Measurements from ENCODE around the gene C5AR2. TPM values are rescaled to one million over a fixed set of nuclear protein-coding genes. Genes with fewer than 3 reads are reported as not detected.
A peak's percentile ranks its signal among the peaks of the same experiment; 100 is the strongest.
"Not testable (repeated sequence)": the region's sequence is repeated elsewhere in the genome, so short reads cannot be mapped to it uniquely, and the experiment has no call there.

C5AR2 gene
- total and polyA plus RNA-seq, 2 donors = 0.52 to 0.78 TPM

DNA sequence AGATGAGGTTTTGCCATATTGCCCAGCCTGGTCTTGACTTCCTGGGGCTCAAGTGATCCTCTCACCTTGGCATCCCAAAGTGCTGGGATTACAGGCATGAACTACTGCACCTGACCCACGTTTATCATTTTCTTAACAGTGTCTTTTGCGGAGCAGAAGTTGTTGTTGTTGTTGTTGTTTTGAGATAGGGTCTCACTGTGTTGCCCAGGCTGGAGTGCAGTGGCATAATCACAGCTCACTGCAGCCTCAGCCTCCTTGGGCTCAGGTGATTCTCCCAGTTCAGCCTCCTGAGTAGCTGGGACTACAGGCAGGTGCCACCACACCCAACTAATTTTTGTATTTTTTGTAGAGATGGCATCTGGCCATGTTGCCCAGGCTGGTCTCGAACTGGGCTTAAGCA lies 55.6 kb downstream of the C5AR2 start:
- not testable (repeated sequence) for H3K27me3 ChIP-seq (ENCODE audit: control insufficient read depth in 2 of 2, insufficient read depth in 1 of 2, low read length in 1 of 2); H3K36me3 ChIP-seq (ENCODE audit: control insufficient read depth in 2 of 2, insufficient read depth in 2 of 2, low read length in 1 of 2); H3K9me3 ChIP-seq (ENCODE audit: control insufficient read depth in 2 of 2, insufficient read depth in 1 of 2, low read length in 1 of 2); H3K27ac ChIP-seq (ENCODE audit: low read depth in 1 of 2, low read length in 1 of 2); H3K4me1 ChIP-seq (ENCODE audit: control insufficient read depth in 2 of 2, insufficient read depth in 2 of 2, low read length in 2 of 2); H3K4me3 ChIP-seq (ENCODE audit: low read length in 2 of 2); DNase-seq (ENCODE audit: low read depth in 6 of 9, low spot score in 9 of 9)
- 92% methylated on average over 3 of the region's 3 CpGs for WGBS

DNA sequence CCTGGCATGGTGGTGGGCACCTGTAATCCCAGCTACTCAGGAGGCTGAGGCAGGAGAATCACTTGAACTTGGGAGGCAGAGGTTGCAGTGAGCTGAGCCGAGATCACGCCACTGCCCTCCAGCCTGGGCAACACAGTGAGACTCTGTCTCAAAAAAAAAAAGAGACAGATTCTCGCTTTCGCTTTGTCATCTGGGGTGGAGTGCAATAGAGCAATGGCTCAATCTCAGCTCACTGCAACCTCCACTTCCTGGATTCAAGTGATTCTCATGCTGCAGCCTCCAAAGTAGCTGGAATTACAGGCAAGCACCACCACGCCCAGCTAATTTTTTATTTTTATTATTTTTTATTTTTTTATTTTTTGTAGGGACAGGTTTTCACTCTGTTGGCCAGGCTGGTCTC lies 56.7 kb downstream of the C5AR2 start:
- not testable (repeated sequence) for H3K27me3 ChIP-seq (ENCODE audit: control insufficient read depth in 2 of 2, insufficient read depth in 1 of 2, low read length in 1 of 2); H3K9me3 ChIP-seq (ENCODE audit: control insufficient read depth in 2 of 2, insufficient read depth in 1 of 2, low read length in 1 of 2); H3K36me3 ChIP-seq (ENCODE audit: control insufficient read depth in 2 of 2, insufficient read depth in 2 of 2, low read length in 1 of 2); DNase-seq (ENCODE audit: low read depth in 6 of 9, low spot score in 9 of 9); H3K27ac ChIP-seq (ENCODE audit: low read depth in 1 of 2, low read length in 1 of 2); H3K4me3 ChIP-seq (ENCODE audit: low read length in 2 of 2); H3K4me1 ChIP-seq (ENCODE audit: control insufficient read depth in 2 of 2, insufficient read depth in 2 of 2, low read length in 2 of 2)
- WGBS = 96% methylated on average over 5 of the region's 5 CpGs

GRCh38 chr19:47389150-47389556 lies 57.2 kb downstream of the C5AR2 start:
- H3K36me3 ChIP-seq (ENCODE audit: control insufficient read depth in 2 of 2, insufficient read depth in 2 of 2, low read length in 1 of 2) = no peaks in the 10 kb centered on the region
- H3K27ac ChIP-seq (ENCODE audit: low read depth in 1 of 2, low read length in 1 of 2) = no peak overlapping the region
- H3K9me3 ChIP-seq (ENCODE audit: control insufficient read depth in 2 of 2, insufficient read depth in 1 of 2, low read length in 1 of 2) = no peaks in the 10 kb centered on the region
- H3K4me3 ChIP-seq (ENCODE audit: low read length in 2 of 2) = no peak overlapping the region
- H3K27me3 ChIP-seq (ENCODE audit: control insufficient read depth in 2 of 2, insufficient read depth in 1 of 2, low read length in 1 of 2) = peaks cover 0 to 3% of the 10 kb centered on the region in 2 donors
- H3K4me1 ChIP-seq (ENCODE audit: control insufficient read depth in 2 of 2, insufficient read depth in 2 of 2, low read length in 2 of 2) = no peaks in the 10 kb centered on the region
- 89% methylated on average over 9 of the region's 9 CpGs for WGBS
- no peak for DNase-seq (ENCODE audit: low read depth in 6 of 9, low spot score in 9 of 9)

DNA sequence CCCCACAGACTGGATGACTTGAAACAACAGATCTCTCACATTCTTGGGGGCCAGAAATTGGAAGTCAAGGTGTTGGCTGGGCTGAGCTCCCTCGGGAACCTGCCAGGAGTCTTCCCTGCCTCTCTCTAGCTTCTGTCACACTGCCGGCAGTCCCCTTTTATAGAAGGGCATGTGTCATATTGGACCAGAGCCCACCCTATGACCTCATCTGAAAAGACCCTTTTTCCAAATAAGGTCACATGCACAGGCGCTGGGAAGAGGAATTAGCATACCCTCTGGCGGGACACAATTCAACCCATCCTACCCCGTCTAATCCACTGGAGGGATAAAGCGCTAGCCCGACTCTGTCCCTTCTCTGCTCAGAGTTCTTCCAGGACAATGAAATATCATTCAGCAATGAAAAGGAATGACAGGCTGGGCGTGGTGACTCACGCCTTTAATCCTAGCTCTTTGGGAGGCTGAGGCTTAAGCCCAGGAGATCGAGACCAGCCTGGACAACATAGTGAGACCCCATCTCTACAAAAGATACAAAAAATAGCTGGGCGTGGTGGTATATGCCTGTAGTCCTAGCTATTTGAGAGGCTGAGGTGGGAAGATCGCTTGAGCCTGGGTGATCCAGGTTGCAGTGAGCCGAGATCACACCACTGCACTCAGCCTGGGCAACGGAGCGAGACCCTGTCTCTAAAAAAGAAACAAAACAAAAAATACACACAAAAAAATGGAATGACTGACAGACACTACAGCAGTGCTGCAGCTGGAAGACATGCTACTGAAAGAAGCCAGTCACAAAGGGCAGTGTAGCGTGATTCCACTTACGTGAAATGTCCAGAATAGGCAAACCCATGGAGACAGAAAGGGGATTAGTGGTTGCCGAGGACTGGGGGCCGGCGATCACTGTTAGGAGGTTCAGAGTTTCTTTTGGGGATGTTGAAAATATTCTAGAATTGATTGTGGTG lies 58.8 kb downstream of the C5AR2 start:
- no peak for DNase-seq (ENCODE audit: low read depth in 6 of 9, low spot score in 9 of 9)
- peaks cover 0 to 3% of the 10 kb centered on the region in 2 donors for H3K27me3 ChIP-seq (ENCODE audit: control insufficient read depth in 2 of 2, insufficient read depth in 1 of 2, low read length in 1 of 2)
- H3K4me1 ChIP-seq (ENCODE audit: control insufficient read depth in 2 of 2, insufficient read depth in 2 of 2, low read length in 2 of 2) = no peaks in the 10 kb centered on the region
- H3K4me3 ChIP-seq (ENCODE audit: low read length in 2 of 2) = no peak overlapping the region
- WGBS = 90% methylated on average over 20 of the region's 20 CpGs
- no peaks in the 10 kb centered on the region for H3K36me3 ChIP-seq (ENCODE audit: control insufficient read depth in 2 of 2, insufficient read depth in 2 of 2, low read length in 1 of 2)
- H3K9me3 ChIP-seq (ENCODE audit: control insufficient read depth in 2 of 2, insufficient read depth in 1 of 2, low read length in 1 of 2) = no peaks in the 10 kb centered on the region
- H3K27ac ChIP-seq (ENCODE audit: low read depth in 1 of 2, low read length in 1 of 2) = no peak overlapping the region

GRCh38 chr19:47391510-47392223 lies 59.7 kb downstream of the C5AR2 start:
- H3K36me3 ChIP-seq (ENCODE audit: control insufficient read depth in 2 of 2, insufficient read depth in 2 of 2, low read length in 1 of 2) = no peaks in the 10 kb centered on the region
- H3K27ac ChIP-seq (ENCODE audit: low read depth in 1 of 2, low read length in 1 of 2) = no peak overlapping the region
- no peaks in the 10 kb centered on the region for H3K4me1 ChIP-seq (ENCODE audit: control insufficient read depth in 2 of 2, insufficient read depth in 2 of 2, low read length in 2 of 2)
- no peaks in the 10 kb centered on the region for H3K9me3 ChIP-seq (ENCODE audit: control insufficient read depth in 2 of 2, insufficient read depth in 1 of 2, low read length in 1 of 2)
- DNase-seq (ENCODE audit: low read depth in 6 of 9, low spot score in 9 of 9) = peak; percentile 18 to 75 (median 39)
- WGBS = 39% methylated on average over 15 of the region's 15 CpGs
- H3K27me3 ChIP-seq (ENCODE audit: control insufficient read depth in 2 of 2, insufficient read depth in 1 of 2, low read length in 1 of 2) = peaks cover 0 to 3% of the 10 kb centered on the region in 2 donors
- H3K4me3 ChIP-seq (ENCODE audit: low read length in 2 of 2) = no peak overlapping the region

Other genes starting within 250 kb of the C5AR2 start
- 12.1 TPM for gene ZC3H4, start 218.4 kb upstream of the C5AR2 start, total RNA-seq
- 14.3 TPM for gene ZC3H4, start 218.4 kb upstream of the C5AR2 start, polyA plus RNA-seq
- gene SAE1, start 201.3 kb upstream of the C5AR2 start, total RNA-seq = 93.3 TPM
- gene SAE1, start 201.3 kb upstream of the C5AR2 start, polyA plus RNA-seq = 40.5 TPM
- gene BBC3, start 101.0 kb upstream of the C5AR2 start, total RNA-seq = 5.8 TPM
- 15.1 TPM for gene BBC3, start 101.0 kb upstream of the C5AR2 start, polyA plus RNA-seq
- gene CCDC9, start 75.7 kb upstream of the C5AR2 start, total RNA-seq = 4.9 TPM
- gene CCDC9, start 75.7 kb upstream of the C5AR2 start, polyA plus RNA-seq = 27.4 TPM
- gene INAFM1, start 57.3 kb upstream of the C5AR2 start, total RNA-seq = 2.9 TPM
- gene INAFM1, start 57.3 kb upstream of the C5AR2 start, polyA plus RNA-seq = 11.1 TPM
- gene C5AR1, start 22.3 kb upstream of the C5AR2 start, total RNA-seq = 2.2 TPM
- gene C5AR1, start 22.3 kb upstream of the C5AR2 start, polyA plus RNA-seq = 17.8 TPM
- gene DHX34, start 17.1 kb downstream of the C5AR2 start, total RNA-seq = 5.2 TPM
- gene DHX34, start 17.1 kb downstream of the C5AR2 start, polyA plus RNA-seq = 16.0 TPM
- 1.7 TPM for gene MEIS3, start 87.4 kb downstream of the C5AR2 start, total RNA-seq
- gene MEIS3, start 87.4 kb downstream of the C5AR2 start, polyA plus RNA-seq = 4.3 TPM
- 0.14 TPM for gene SLC8A2, start 139.7 kb downstream of the C5AR2 start, total RNA-seq
- gene SLC8A2, start 139.7 kb downstream of the C5AR2 start, polyA plus RNA-seq = 0.16 TPM
- gene KPTN, start 152.0 kb downstream of the C5AR2 start, total RNA-seq = 14.4 TPM
- gene KPTN, start 152.0 kb downstream of the C5AR2 start, polyA plus RNA-seq = 32.2 TPM
- gene NAPA, start 182.9 kb downstream of the C5AR2 start, total RNA-seq = 111 TPM
- gene NAPA, start 182.9 kb downstream of the C5AR2 start, polyA plus RNA-seq = 89.2 TPM
- gene ZNF541, start 241.0 kb downstream of the C5AR2 start, total RNA-seq = 0.14 TPM
- gene ZNF541, start 241.0 kb downstream of the C5AR2 start, polyA plus RNA-seq = 0.39 TPM